HPDE6-E6E7 (cell line): ENCODE data around the gene TRAPPC2B.

Experiments used
- DNase-seq: peaks from one replicate; pipeline ENCODE4 v3.0.0; 2011; ENCODE audit warnings: missing footprints; ENCODE audit errors: extremely low spot score

Gene TRAPPC2B

DNA sequence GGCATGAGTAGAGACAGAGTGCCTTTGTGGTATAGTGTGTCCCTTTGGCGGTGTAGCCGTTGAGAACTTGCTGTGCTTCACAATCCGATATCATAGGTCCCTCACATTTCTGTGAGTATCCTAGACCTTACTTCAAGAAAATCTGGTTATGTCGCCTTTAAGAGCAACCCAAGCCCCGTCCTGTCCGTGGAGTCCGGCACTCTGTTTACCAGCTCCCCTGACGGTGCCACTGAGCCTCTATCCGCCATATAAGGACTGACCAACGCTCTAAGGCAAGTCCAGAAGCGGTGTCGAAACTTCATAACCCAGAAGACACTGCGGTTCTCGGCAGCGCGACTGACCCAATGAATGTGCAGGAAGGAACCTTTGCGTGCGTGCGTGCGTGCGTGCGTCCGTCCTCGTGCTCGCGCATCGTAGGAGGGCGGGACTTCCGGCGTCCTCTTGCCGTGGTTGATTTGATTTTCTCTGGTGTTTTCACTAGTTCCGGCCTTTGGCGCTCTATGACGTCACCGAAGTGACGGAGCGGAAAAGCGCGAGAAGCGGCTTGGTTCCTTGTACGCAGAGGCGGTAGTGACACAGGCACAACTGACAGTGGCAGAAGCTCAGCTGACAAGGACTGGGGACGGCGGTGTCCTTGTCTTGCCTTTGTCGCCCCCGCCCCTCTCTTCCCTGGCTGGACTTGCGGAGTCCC is at the start of gene TRAPPC2B, which contains the start of gene ZNF547:
TSS of gene TRAPPC2B (plus strand) at position 555 of the 691 bp plus-strand sequence. CDS start 1,283 bp downstream, outside the sequence.
TSS of gene ZNF547 (plus strand) at position 555 of the 691 bp plus-strand sequence. CDS start 5,005 bp downstream, outside the sequence.
- DNase-seq = peak; percentile 92

DNA sequence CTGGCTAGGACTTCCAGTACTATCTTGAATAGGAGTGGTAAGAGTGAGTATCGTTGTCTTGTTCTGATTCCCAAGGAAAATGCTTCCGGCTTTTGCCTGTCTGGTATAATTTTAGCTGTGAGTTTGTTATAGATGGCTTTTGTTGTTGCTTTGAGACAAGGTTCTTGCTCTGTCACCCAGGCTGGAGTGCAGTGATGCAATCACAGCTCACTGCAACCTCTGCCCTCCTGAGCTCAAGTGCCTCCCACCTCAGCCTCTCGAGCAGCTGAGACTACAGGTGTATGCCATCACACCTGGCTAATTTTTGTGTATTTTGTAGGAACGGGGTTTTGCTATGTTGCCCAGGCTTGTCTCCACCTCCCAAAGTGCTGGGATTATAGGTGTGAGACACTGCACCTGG is 49.2 kb upstream of the TRAPPC2B start:
- no peak for DNase-seq

DNA sequence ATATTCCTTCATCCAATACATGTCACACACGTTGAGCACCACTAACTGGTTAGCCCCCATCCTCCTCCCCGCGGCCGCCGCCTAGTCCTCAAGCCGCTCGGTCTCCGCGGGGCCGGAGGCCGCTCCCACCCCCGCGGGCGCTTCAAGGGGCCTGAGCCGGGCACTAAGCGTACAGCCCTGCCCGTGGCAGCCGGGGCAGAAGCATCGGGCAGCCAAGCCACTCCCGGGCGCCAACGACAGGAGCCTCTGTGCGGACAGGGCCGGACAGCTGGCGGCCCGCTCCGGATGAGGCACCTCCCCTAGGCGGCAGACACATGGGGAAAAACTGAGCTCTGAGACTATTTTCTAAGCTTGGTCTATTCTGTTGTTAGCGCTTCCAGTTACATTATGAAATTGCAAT is 45.8 kb upstream of the TRAPPC2B start:
- no peak for DNase-seq

DNA sequence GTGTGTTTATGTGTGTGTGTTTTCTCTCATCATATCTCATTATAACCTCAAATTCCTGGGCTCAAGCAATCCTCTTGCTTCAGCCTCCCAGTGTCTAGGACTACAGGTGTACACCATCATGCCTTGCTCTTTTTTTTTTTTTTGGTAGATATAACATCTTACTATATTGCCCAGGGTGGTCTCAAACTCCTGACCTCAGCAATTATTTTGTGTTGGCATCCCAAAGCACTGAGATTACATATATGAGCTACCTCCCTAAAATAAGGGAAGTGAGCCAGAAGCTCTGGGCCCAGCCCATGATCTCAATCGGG is 43.5 kb upstream of the TRAPPC2B start:
- no peak for DNase-seq

DNA sequence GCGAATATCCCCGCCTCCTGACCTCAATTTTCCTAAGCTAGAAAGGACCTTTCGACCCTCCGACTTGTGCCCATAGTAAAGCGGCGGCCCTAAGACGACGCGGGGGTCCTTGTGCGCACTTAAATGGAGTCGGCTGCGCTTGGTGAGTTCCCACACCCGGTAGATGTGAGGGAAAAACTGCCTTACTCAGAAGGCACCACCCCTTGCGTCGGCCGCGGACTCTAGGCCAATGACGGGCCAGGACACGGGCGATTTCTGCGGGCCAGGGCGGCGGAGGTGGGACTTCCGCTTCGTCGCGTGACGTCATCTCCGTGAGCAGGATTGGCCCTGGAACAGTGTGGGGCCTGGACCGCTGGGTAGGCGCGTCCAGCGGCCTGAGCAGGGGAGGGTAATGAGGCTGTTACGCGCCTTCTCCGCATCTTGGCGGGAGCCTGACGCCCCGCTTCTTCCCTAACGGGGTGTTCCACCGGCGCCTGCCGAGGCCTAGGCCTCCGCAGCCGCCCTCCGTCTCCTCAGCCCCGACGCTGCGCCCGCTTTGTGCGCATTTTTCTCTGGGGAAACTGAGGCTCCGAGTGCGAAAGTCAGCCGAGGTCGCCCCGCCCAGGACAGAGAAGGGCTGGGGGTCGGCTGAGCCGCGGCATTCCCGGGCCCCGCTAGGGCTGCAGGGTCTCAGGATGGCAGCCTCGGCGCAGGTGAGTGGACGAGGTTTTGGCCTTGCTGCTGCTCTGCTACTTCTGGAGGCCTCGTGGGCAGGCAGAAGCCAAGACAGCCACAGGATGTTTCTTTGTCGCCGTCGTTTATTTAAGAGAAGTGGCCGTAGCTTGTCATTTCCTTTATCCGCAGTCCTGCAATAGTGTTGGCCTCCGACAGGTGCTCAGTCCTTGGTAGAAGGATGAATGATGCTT is 42.9 kb upstream of the TRAPPC2B start, which contains the start of gene ZNF543:
TSS of gene ZNF543 (plus strand) at position 293 of the 905 bp plus-strand sequence. CDS start at position 675, 382 bp downstream.
- peak; percentile 98 for DNase-seq

DNA sequence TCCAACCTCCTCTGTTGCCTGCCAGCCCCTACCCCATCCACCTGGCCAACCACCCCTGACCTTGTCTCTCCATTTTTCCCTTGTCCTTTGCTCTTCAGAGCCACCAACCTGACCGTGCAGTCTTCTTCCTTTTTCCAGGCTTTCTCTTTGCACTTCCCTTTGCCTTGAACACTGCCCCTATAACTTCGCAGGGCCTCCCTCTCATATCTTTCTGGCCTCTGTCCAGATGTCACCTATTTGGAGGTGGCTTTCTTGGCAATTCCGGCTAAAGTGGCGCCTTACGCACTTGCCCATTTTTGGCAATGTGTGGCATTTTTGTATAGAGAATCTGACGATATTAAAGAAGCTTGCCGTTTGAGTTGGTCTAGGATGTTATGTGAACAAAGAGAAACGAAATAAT is 42.2 kb upstream of the TRAPPC2B start:
- no peak for DNase-seq

DNA sequence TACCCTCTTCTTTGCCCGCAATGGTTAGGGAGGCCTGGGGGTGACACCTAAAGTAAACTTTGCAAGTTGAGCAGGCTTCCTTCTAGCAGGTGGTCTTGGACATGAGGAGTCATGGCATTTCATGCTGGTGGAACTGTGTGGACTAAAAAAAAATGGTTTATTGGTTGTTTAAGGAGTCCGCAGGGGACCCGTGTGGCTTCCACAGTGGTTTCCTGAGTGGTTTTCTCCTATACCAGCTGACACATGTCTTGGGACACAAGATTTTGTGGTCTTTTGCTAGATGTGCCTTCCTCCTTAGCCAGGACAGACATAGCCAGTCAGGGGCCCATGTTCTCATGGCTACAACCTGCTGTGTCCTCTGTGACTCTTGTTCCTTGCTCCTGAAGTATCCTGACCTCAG is 41.6 kb upstream of the TRAPPC2B start:
- DNase-seq = no peak

DNA sequence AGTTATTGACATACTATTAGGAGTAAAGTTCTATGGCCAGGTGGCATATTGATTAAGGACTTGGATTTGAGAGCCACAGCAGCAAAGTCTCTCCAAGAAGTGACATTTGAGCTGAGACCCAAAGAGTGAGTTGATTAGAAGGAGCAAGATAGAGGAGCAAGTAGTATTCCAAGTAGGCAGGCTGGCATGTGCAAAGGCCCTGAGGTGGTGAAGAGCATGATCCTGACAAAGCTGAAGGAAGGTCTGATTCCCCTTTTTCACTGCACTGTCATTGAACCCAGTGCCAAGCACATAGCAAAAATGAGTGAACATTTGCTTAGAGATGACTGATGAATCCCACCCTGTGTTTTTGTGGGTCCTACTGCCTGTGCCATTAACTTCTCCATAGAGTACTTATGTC is 38.4 kb upstream of the TRAPPC2B start:
- DNase-seq = no peak

DNA sequence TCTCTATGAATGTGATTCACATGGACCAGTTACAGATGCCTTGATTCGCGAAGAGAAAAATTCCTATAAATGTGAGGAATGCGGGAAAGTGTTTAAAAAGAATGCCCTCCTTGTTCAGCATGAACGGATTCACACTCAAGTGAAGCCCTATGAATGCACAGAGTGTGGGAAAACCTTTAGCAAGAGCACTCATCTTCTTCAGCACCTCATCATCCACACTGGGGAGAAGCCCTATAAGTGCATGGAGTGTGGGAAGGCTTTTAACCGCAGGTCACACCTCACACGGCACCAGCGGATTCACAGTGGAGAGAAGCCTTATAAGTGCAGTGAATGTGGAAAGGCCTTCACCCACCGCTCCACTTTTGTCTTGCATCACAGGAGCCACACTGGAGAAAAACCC is 35.4 kb upstream of the TRAPPC2B start:
- no peak for DNase-seq

DNA sequence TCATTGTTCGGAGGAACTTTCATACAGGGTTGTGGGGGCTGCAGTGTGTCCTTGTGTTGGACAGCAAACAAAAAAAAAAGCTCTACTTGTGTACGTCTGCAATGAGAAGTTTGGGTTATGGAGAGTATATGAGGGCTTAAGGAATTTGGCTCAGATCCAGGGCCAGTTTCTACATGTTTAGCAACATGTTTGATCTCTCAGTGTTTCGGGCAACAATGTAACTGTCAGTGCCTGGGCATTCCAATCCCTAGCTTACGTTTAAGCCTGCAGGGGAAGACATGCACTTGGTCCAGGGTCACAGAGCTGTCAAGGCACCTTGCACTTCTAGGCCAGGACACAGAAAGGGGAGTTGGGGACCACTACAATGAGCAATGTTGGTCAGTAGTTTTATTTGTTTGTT is 29.2 kb upstream of the TRAPPC2B start:
- DNase-seq = peak; percentile 69

DNA sequence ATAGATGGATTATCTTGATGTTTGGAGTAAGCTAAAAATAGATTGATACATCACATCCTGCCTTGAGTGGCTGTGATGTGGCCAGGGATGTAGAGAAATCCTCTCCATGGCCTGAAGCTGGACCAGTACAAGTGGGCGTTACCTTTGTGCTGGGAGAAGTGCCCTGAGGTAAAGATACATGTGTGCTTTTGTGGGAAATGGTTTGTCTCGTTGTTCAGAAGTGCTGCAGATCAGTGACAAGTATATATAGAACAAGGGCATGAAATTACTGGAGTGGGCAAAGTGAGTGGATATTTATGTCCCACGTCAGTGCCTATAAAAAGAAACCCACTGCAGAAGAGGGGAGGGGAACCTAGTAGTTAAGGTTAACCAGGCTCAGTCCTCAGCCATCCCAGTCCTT is 24.5 kb upstream of the TRAPPC2B start:
- no peak for DNase-seq

DNA sequence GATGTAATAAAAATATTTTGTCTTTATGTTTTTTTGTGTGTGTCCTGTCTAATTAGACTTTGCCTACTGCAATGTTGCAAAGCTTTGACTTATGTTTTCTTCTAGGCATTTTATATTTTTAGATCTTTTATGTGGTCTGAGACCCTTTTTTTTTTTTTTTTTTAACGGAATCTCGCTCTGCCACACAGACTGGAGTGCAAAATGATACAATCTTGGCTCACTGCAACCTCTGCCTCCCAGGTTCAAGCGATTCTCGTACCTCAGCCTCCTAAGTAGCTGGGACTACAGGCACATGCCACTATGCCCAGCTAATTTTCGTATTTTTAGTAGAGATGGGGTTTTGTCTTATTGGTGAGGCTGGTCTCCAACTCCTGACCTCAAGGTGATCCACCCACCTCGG is 20.8 kb upstream of the TRAPPC2B start:
- no peak for DNase-seq

DNA sequence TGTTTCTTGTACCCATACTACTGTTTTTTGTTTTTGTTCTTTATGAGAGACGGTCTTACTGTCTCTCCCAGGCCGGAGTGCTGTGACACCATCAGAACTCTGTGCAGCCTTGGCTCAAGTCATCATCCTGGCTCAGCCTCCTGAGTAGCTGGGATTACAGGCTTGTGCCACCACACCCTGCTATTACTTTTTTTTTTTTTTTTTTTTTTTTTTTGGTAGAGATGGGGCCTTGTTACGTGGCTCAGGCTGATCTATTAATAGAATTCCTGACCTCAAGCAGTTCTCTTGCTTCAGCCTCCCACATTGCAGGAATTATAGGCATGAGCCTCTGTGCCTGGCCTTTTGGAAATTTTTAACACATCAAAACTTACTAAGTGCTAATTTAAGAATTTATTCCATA is 15.2 kb upstream of the TRAPPC2B start:
- DNase-seq = no peak

DNA sequence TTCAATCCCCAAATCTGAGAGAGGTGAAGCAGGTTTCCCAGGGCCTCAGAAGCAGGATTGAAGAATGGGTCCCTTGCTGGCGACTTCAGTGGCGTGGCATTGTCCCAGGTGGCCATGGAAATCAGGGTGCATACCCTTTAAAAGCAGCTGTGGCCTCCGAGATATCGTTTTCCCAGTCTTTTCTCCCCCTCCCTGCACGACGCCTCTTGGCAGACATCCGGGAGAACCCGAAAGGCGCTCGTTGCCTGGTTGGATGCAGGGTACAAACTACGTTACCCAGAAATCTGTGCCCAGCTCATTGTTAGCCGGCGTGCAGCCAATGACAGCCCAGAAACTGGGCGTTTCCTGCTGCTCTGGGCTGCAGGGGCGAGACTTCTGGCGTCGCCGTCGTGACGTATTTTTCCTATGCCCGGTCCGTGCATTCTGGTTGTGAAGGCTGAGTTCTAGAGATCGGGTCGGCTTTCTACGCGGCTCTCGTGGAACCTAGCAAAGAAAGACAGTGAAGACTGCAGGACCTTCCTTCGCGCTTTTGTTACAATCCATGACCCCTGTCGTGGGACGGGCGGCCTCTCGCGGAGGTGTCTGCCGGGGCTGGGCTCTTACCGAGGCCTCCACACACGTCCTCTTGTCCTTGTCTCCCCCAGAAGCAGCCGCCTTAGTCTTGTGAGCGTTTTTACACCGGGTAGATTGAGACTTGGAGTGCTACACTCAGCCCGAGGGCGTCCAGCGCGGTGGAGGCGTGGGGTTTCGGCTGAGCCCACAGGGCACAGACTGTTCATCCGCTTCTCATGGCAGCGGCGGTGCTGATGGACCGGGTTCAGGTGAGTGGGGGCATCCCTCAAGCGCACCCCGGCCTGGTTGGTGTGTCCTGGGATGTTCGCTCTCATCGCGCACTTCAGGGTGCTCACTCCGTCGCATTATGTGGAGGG is 12.2 kb upstream of the TRAPPC2B start, which contains the start of gene ZNF304:
TSS of gene ZNF304 (plus strand) at position 395 of the 929 bp plus-strand sequence. CDS start at position 789, 394 bp downstream.
- DNase-seq = peak; percentile 99

DNA sequence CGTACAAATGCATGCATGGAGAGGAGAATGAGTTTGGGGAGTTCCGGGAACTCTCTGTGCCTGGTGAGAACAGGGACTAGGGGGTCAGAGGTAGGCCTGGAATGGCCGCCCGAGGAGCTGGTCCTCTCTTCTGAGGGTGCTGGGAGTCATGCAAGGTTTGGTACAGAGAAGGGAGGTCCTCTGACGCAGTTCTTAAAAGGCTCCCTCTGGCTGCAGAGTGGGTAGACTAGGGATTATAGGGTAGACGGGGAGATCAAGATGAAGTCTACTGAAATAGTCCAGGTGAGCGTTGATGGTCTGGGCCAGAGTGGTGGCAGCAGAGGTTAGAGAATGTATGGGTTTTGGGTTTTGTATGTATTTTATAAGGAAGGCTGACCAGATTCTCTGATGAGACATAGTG is 11.5 kb upstream of the TRAPPC2B start:
- no peak for DNase-seq

DNA sequence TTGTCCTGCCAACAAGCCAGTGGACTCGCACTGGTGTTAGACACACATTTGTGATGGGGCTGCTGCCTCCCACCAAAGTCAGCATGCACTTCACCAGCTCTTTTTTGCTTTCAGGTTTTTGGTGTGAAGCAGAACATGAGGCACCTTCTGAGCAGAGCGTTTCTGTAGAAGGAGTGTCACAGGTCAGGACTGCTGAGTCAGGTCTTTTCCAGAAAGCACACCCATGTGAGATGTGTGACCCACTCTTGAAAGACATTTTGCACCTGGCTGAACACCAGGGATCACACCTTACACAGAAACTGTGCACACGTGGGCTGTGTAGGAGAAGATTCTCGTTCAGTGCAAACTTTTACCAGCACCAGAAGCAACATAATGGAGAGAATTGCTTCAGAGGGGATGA is 7.4 kb upstream of the TRAPPC2B start:
- DNase-seq = no peak

DNA sequence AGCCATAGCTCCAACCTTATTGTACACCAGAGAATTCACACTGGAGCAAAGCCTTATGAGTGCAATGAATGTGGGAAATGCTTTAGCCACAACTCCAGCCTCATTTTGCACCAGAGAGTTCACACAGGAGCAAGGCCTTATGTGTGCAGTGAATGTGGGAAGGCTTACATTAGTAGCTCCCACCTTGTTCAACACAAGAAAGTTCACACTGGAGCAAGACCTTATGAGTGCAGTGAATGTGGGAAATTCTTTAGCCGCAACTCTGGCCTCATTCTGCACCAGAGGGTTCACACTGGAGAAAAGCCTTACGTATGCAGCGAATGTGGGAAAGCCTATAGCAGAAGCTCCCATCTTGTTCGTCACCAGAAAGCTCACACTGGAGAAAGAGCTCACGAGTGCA is 5.9 kb upstream of the TRAPPC2B start:
- no peak for DNase-seq

DNA sequence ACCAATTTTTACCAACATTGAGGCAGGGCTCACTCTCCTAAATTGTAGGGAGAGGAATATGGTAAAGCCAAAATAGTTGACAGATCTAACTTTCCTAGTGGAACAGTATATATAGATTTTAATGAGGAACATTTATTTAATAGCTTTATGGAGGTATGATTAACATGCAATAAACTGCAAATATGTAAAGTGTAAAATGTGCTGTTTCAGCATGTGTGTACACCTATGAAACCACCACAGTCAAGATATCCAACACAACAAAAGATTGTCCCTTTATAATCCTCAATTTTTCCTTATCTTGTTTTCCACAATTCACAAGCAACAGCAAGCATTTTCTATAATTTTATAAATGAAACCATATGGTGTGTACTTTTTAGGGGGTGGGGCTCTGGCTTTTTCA is 4.1 kb upstream of the TRAPPC2B start:
- no peak for DNase-seq

DNA sequence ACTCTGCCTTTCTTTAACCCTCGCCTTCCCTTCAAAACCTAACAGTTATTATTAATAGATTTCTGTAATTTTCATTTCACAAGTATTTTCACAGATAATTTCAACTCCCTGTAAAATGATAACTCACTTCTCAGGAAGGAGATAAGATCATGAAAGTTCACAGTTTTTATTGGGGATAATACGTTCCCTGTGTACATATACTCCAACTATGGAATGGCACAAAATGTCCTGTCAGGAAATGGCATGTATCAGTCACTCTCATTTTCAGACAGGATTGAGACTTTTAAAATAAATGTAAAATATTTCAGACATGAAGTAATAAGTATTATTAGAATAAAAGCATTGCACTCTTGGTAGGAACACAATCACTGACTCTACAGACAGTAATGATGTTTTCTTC is 932 bp upstream of the TRAPPC2B start:
- no peak for DNase-seq

DNA sequence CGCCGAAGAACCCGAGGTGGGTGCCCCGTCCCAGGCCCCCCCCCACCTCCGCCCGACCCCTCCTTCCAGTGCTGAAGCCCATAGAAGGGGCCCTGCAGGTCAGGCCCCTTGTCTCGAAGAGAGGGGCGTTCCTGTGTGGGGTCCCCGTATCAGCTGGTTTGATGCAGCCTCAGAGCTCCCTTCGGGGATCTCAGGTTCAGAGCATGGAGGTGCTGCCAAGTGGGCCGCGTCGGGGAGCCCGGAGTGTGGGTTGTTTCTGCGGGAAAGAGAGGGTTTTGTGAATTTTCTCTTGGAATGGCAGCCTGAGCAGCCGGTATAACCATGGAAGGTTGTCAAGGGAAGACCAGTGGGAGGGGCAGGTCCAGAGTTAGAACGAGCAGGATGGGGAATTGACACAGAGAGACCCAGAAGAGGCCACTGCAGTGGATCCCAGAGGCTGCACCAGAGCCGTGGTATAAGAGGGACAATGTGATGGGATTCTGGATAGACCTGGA is 384 bp downstream of the TRAPPC2B start:
- DNase-seq = no peak

DNA sequence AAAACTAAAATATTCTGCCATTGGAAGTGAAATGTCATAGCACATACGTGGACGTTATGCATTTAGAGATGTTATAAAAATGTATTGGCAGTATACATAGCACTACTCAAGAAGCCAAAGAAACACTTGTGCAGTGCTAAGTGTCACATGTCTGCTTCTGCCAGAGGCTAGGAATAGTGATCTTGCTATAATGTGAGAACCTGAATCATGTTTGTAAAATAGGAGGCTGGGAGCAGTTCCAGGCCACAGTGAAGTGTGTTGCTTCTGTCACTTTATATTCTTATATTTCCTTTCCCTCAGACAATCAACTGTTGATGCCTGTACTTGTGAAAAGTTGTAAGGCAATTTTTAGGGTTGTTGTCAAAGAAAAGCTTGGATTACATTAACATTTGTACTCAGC is 3.4 kb downstream of the TRAPPC2B start:
- DNase-seq = no peak

DNA sequence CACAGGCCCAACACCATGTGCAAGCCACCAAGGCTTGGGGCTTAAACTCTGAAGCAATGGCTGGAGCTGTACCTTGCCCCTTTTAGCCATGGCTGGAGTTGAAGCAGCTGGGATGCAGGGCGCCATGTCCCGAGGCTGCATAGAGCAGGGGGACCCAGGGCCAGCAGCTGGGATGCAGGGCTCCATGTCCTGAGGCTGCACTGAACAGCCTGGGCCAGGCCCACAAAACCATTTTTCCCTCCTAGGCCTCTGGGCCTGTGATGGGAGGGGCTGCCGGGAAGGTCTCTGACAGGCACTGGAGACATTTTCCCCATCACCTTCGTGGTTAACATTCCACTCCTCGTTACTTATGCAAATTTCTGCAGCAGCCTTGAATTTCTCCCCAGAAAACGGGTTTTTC is 10.8 kb downstream of the TRAPPC2B start:
- DNase-seq = no peak
